22Rv1 (cell line): ENCODE data around the gene PARD3B.

Source experiments
- H3K27ac ChIP-seq: fragments of 450-650 bp; 2 replicates; pipeline ENCODE4 v1.5.1; 2017
- CTCF ChIP-seq: fragments of 450-650 bp; IDR thresholded peaks from 2 replicates; pipeline ENCODE4 v1.5.1; 2017; ENCODE audit warnings: mild to moderate bottlenecking
- ZFX ChIP-seq: fragments of 450-650 bp; IDR thresholded peaks from 2 replicates; pipeline ENCODE4 v1.6.1; 2017; ENCODE audit warnings: antibody characterized with exemption, borderline replicate concordance

PARD3B gene

DNA sequence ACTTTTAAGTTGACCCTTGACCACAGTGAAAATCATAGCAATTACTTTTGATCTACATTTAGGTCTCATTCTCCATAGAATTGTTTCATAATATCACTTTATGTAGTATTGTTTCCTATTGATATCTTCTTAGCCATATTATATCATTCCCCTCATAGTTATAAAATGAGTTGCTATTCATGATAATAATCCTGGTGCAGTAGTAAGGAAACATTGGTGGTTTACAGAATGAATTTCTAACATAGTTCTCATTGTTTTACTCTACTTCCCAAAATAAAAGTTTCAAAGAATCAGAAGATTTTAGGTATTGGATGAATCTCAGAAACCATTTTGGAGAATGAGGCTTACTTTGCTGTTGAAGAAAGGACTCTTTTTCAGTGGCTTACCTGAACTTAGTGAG, 246.0 kb downstream of the PARD3B start:
- H3K27ac ChIP-seq: no peak overlapping the region
- no peak for TF ChIP-seq ZFX
- TF ChIP-seq CTCF: no peak

- TF ChIP-seq CTCF: no peak
- no peak overlapping the region for H3K27ac ChIP-seq
Measured at GRCh38 chr2:204794624-204795023, 249.3 kb downstream of the PARD3B start.

GRCh38 chr2:204795156-204795555, 249.9 kb downstream of the PARD3B start:
- H3K27ac ChIP-seq: no peak overlapping the region
- TF ChIP-seq ZFX: no peak
- TF ChIP-seq CTCF: no peak

- TF ChIP-seq CTCF: no peak
- TF ChIP-seq ZFX: no peak
- no peak overlapping the region for H3K27ac ChIP-seq
Measured at GRCh38 chr2:204796581-204796980, 251.3 kb downstream of the PARD3B start.

GRCh38 chr2:204799791-204800190, 254.5 kb downstream of the PARD3B start:
- no peak for TF ChIP-seq CTCF
- no peak for TF ChIP-seq ZFX
- H3K27ac ChIP-seq: no peak overlapping the region

DNA sequence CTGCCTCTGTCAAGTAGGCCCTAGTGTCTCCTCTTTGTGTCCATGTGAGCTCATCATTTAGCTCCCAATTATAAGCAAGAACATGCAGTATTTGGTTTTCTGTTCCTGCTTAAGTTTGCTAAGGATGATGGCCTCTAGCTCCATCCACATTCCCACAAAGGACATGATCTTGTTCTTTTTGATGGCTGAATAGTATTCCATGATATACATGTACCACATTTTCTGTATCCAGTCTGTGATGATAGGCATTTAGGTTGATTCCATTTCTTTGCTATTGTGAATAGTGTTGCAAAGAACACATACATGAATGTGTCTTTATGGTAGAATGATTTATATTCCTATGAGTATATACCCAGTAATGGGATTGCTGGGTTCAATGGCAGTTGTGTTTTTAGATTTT, 263.2 kb downstream of the PARD3B start:
- TF ChIP-seq ZFX (no peak), CTCF (no peak)
- H3K27ac ChIP-seq: no peak overlapping the region

- H3K27ac ChIP-seq: no peak overlapping the region
- TF ChIP-seq CTCF (no peak), ZFX (no peak)
Measured at GRCh38 chr2:204824751-204825453, 279.6 kb downstream of the PARD3B start.
